HCT116 (cell line): Measurements from ENCODE around the gene SIL1. TPM values are rescaled to one million over a fixed set of nuclear protein-coding genes. Genes with fewer than 3 reads are reported as not detected.

Experiments used
- ATAC-seq: fragments of 200-7000 bp; cut with Tn5 transposase; 2 replicates; pipeline ENCODE4 v1.9.1; 2020; ENCODE audit warnings: mild to moderate bottlenecking, moderate library complexity
- BruUV-seq: library from RNA; stranded (reverse); fragments of 400-500 nt; replicated peaks from 2 replicates; lab custom pipeline; 2021; lab: Mats Ljungman, UMichigan
- CTCF ChIA-PET: fragments of 300-600 bp; sonication (Branson Sonifier 250); formaldehyde crosslinking; loops from one replicate; lab custom pipeline; 2021; ENCODE audit warnings: antibody characterized with exemption; lab: Charles Lee
- POLR2A ChIA-PET: fragments of 300-600, 350-600 bp; sonication (Branson Sonifier 250); formaldehyde crosslinking; loops from one replicate; lab custom pipeline; 2021; ENCODE audit warnings: antibody characterized with exemption; lab: Charles Lee
- RAD21 ChIA-PET, 2 experiments: fragments of 300-600 bp; sonication (Branson Sonifier 250); formaldehyde crosslinking; loops; one replicate each; lab custom pipeline; 2023; ENCODE audit warnings: low total read pairs in 2 of 2; ENCODE audit not compliant: uncharacterized antibody in 2 of 2, unreplicated experiment in 2 of 2, low non-redundant PET in 1 of 2; lab: Charles Lee
- DNase-seq: peaks from one replicate; pipeline ENCODE4 v3.0.0-alpha.2; 2010; ENCODE audit warnings: low read depth, low spot score
- H2AFZ ChIP-seq: fragments of 200-600 bp; shearing (Covaris generic), sonication (generic); 2 replicates; pipeline ENCODE4 v1.6.1; 2017; ENCODE audit warnings: low read depth, mixed run types, mixed read lengths, antibody characterized with exemption, low read length; ENCODE audit not compliant: poor library complexity, severe bottlenecking
- H3K27ac ChIP-seq: 2 replicates; pipeline ENCODE4 v1.5.1; 2012; ENCODE audit warnings: low read depth, low read length
- H3K27me3 ChIP-seq: fragments of 200-600 bp; sonication (generic); 2 replicates; pipeline ENCODE4 v1.6.1; 2016; ENCODE audit warnings: mixed run types, low read length, mixed read lengths; ENCODE audit not compliant: insufficient read depth
- H3K36me3 ChIP-seq, 2 experiments: fragments of 200-500 bp in 1 of 2; fragments of 200-600 bp in 1 of 2; sonication (Bioruptor generic) in 1 of 2; sonication (generic) in 1 of 2; 2 replicates each; pipeline versions ENCODE4 v1.5.1 to v1.6.1; 2014 to 2016; ENCODE audit warnings: low read length in 2 of 2, inconsistent platforms in 1 of 2, mixed read lengths in 1 of 2, mixed run types in 1 of 2; ENCODE audit not compliant: insufficient read depth in 2 of 2, control insufficient read depth in 1 of 2
- H3K4me1 ChIP-seq, 2 experiments: fragments of 200-600 bp in 1 of 2; sonication (generic) in 1 of 2; 2 replicates each; pipeline versions ENCODE4 v1.5.1 to v1.6.1; 2012 to 2017; ENCODE audit warnings: low read length in 2 of 2, inconsistent platforms in 1 of 2, mild to moderate bottlenecking in 1 of 2, mixed read lengths in 1 of 2, mixed run types in 1 of 2, moderate library complexity in 1 of 2; ENCODE audit not compliant: insufficient read depth in 2 of 2, control insufficient read depth in 1 of 2
- H3K4me2 ChIP-seq: fragments of 200-600 bp; sonication (generic); 2 replicates; pipeline ENCODE4 v1.6.1; 2017; ENCODE audit warnings: mixed run types, low read length, mixed read lengths
- H3K4me3 ChIP-seq, 2 experiments: fragments of 200-600 bp in 1 of 2; sonication (generic) in 1 of 2; replicated peaks in 1 of 2; 2 replicates each; pipeline ENCODE4 v1.5.1; 2011 to 2016; ENCODE audit warnings: low read length in 2 of 2, control low read depth in 1 of 2, low read depth in 1 of 2, mild to moderate bottlenecking in 1 of 2, mixed read lengths in 1 of 2, mixed run types in 1 of 2
- H3K79me2 ChIP-seq: fragments of 200-600 bp; sonication (generic); 2 replicates; pipeline ENCODE4 v1.6.1; 2017; ENCODE audit warnings: mild to moderate bottlenecking, mixed run types, low read length, moderate library complexity, mixed read lengths; ENCODE audit not compliant: insufficient read depth
- H3K9ac ChIP-seq: fragments of 200-600 bp; sonication (generic); 2 replicates; pipeline ENCODE4 v1.6.1; 2016; ENCODE audit warnings: low read length, mixed read lengths
- H3K9me2 ChIP-seq: fragments of 200-600 bp; sonication (generic), shearing (Covaris generic); 2 replicates; pipeline ENCODE4 v1.6.1; 2017; ENCODE audit warnings: mixed run types, mild to moderate bottlenecking, moderate library complexity; ENCODE audit not compliant: insufficient read depth
- H3K9me3 ChIP-seq, 2 experiments: fragments of 200-500 bp in 1 of 2; fragments of 200-600 bp in 1 of 2; sonication (Bioruptor generic) in 1 of 2; sonication (generic) in 1 of 2; 2 replicates each; pipeline ENCODE4 v1.6.1; 2014 to 2017; ENCODE audit warnings: low read length in 2 of 2, mixed read lengths in 2 of 2, inconsistent platforms in 1 of 2, low read depth in 1 of 2, mild to moderate bottlenecking in 1 of 2, mixed run types in 1 of 2, moderate library complexity in 1 of 2; ENCODE audit not compliant: control insufficient read depth in 1 of 2, insufficient read depth in 1 of 2
- H4K20me1 ChIP-seq: fragments of 200-600 bp; sonication (generic), shearing (Covaris generic); 2 replicates; pipeline ENCODE4 v1.6.1; 2017; ENCODE audit warnings: mixed run types, mild to moderate bottlenecking, moderate library complexity; ENCODE audit not compliant: insufficient read depth
- CTCF ChIP-seq, 3 experiments: fragments of 200-600 bp in 1 of 3; sonication (generic) in 1 of 3; IDR thresholded peaks in 2 of 3; conservative IDR thresholded peaks in 1 of 3; 2 replicates each; pipeline ENCODE4 v1.5.1; 2012 to 2017; ENCODE audit warnings: low read depth in 2 of 3, low read length in 2 of 3, antibody characterized with exemption in 1 of 3, borderline replicate concordance in 1 of 3, control low read depth in 1 of 3, mild to moderate bottlenecking in 1 of 3, mixed read lengths in 1 of 3, mixed run types in 1 of 3, moderate library complexity in 1 of 3; ENCODE audit not compliant: insufficient read depth in 1 of 3
- EGR1 ChIP-seq: IDR thresholded peaks from 2 replicates; pipeline ENCODE4 v1.6.1; 2012; ENCODE audit warnings: low read depth
- ELF1 ChIP-seq: IDR thresholded peaks from 2 replicates; pipeline ENCODE4 v1.6.1; 2012; ENCODE audit warnings: low read depth, borderline replicate concordance
- EZH2 ChIP-seq: fragments of 200-600 bp; sonication (generic); IDR thresholded peaks from 2 replicates; pipeline ENCODE4 v1.6.1; 2017; ENCODE audit warnings: antibody characterized with exemption, mixed run types
- FOSL1 ChIP-seq: IDR thresholded peaks from 2 replicates; pipeline ENCODE4 v1.6.1; 2012; ENCODE audit warnings: low read depth
- JUND ChIP-seq: IDR thresholded peaks from 2 replicates; pipeline ENCODE4 v1.6.1; 2012
- POLR2A ChIP-seq: IDR thresholded peaks from 2 replicates; pipeline ENCODE4 v1.7.0; 2011; ENCODE audit warnings: borderline replicate concordance; ENCODE audit not compliant: insufficient read depth, insufficient read length; ENCODE audit errors: extremely low read depth
- POLR2AphosphoS5 ChIP-seq: IDR thresholded peaks from 2 replicates; pipeline ENCODE4 v1.6.1; 2011; ENCODE audit warnings: mild to moderate bottlenecking, low read depth, low read length, moderate library complexity
- RAD21 ChIP-seq: IDR thresholded peaks from 2 replicates; pipeline ENCODE4 v1.6.1; 2012; ENCODE audit warnings: low read depth, mild to moderate bottlenecking
- REST ChIP-seq: IDR thresholded peaks from 2 replicates; pipeline ENCODE4 v1.6.1; 2012; ENCODE audit warnings: low read depth
- SP1 ChIP-seq: IDR thresholded peaks from 2 replicates; pipeline ENCODE4 v1.6.1; 2012; ENCODE audit warnings: low read depth
- SRF ChIP-seq: IDR thresholded peaks from 2 replicates; pipeline ENCODE4 v1.6.1; 2012; ENCODE audit warnings: low read depth
- YY1 ChIP-seq: IDR thresholded peaks from 2 replicates; pipeline ENCODE4 v1.6.1; 2011; ENCODE audit warnings: low read length, low read depth, moderate library complexity, mild to moderate bottlenecking; ENCODE audit not compliant: insufficient replicate concordance; ENCODE audit errors: extremely low read depth
- ZFX ChIP-seq: fragments of 450-650 bp; IDR thresholded peaks from 2 replicates; pipeline ENCODE4 v1.6.1; 2017
- ZNF274 ChIP-seq: fragments of 200-500 bp; sonication (Bioruptor generic); IDR thresholded peaks from 2 replicates; pipeline ENCODE4 v1.6.1; 2014; ENCODE audit warnings: mild to moderate bottlenecking, low read depth, low read length, inconsistent platforms
- intact Hi-C: fragments of 100-400 bp; cut with micrococcal nuclease; formaldehyde crosslinking; loops from 2 replicates; pipeline ENCODE4 v1.10.0; 2022
- total RNA-seq: library from RNA; stranded (reverse); gene quantifications from one replicate; pipeline ENCODE4 v1.2.1, GENCODE V29; 2021; ENCODE audit not compliant: unreplicated experiment

Gene SIL1
- total RNA-seq, 1 experiment from 2014 or later = 34.0 TPM

GRCh38 chr5:139132515-139132914 lies 65.7 kb downstream of the SIL1 start:
- no peaks in the 10 kb centered on the region for H3K79me2 ChIP-seq
- no peak for ATAC-seq
- H3K9me3 ChIP-seq = no peaks in the 10 kb centered on the region
- no peak overlapping the region for H3K4me2 ChIP-seq
- no peaks in the 10 kb centered on the region for H3K27me3 ChIP-seq
- RAD21 ChIA-PET = no interaction called here
- H2AFZ ChIP-seq = no peak overlapping the region
- no peak overlapping the region for H3K4me3 ChIP-seq
- POLR2A ChIA-PET = no interaction called here
- no peaks in the 10 kb centered on the region for H3K36me3 ChIP-seq
- no TSS peak for BruUV-seq
- H3K4me1 ChIP-seq = no peaks in the 10 kb centered on the region; a peak in 1 of 4 replicates
- intact Hi-C loops = no loop called here
- no peak overlapping the region for H3K9ac ChIP-seq
- DNase-seq = no peak
- no peaks in the 10 kb centered on the region for H3K9me2 ChIP-seq
- no peaks in the 10 kb centered on the region for H4K20me1 ChIP-seq
- no peak for TF ChIP-seq REST
- TF ChIP-seq POLR2AphosphoS5 = no peak
- TF ChIP-seq POLR2A = no peak
- no peak for TF ChIP-seq ZNF274
- no peak for TF ChIP-seq SP1
- TF ChIP-seq EZH2 = no peak
- TF ChIP-seq ZFX = no peak
- TF ChIP-seq JUND = no peak
- TF ChIP-seq RAD21 = no peak
- no peak for TF ChIP-seq FOSL1
- TF ChIP-seq SRF = no peak
- no peak for TF ChIP-seq ELF1
- TF ChIP-seq YY1 = no peak
- TF ChIP-seq CTCF (IDR thresholded peaks at IDR 0.05 in 2 of 3, conservative IDR thresholded peaks at IDR 0.05 in 1 of 3; ENCODE audit: borderline replicate concordance in 1 of 3, insufficient read depth in 1 of 3, low read depth in 2 of 3, low read length in 2 of 3) = no peak
- no peak for TF ChIP-seq EGR1
- H3K27ac ChIP-seq = no peak overlapping the region
- CTCF ChIA-PET = no interaction called here
